Activated naive CD8-positive, alpha-beta T cell (primary cell): ENCODE results near the gene FLVCR1.

ENCODE experiments used
- H3K27ac Mint-ChIP-seq: one replicate; pipeline ENCODE4 v1.8.0; 2021; ENCODE audit warnings: mixed read lengths
- H3K27me3 Mint-ChIP-seq: one replicate; pipeline ENCODE4 v1.8.0; 2021; ENCODE audit warnings: mixed read lengths
- H3K36me3 Mint-ChIP-seq: one replicate; pipeline ENCODE4 v1.8.0; 2021; ENCODE audit warnings: mixed read lengths
- H3K4me1 Mint-ChIP-seq: one replicate; pipeline ENCODE4 v1.8.0; 2021; ENCODE audit warnings: low read depth, mixed read lengths
- H3K4me3 Mint-ChIP-seq: one replicate; pipeline ENCODE4 v1.8.0; 2021; ENCODE audit warnings: mild to moderate bottlenecking, mixed read lengths
- H3K9me3 Mint-ChIP-seq: one replicate; pipeline ENCODE4 v1.8.0; 2021; ENCODE audit warnings: low read depth, mixed read lengths

FLVCR1 gene

GRCh38 chr1:212943393-212943710 is 85.3 kb downstream of the FLVCR1 start:
- Mint-ChIP-seq H3K9me3 (peaks cover 11% of the 10 kb centered on the region), H3K4me3 (no peak overlapping the region), H3K4me1 (no peaks in the 10 kb centered on the region), H3K27me3 (peaks cover 1% of the 10 kb centered on the region), H3K27ac (no peak overlapping the region), H3K36me3 (peaks cover 5% of the 10 kb centered on the region)

GRCh38 chr1:212944229-212944901 is 86.3 kb downstream of the FLVCR1 start:
- H3K4me3 Mint-ChIP-seq, result no peak overlapping the region
- H3K27me3 Mint-ChIP-seq, result peaks cover 8% of the 10 kb centered on the region
- H3K9me3 Mint-ChIP-seq, result peaks cover 16% of the 10 kb centered on the region
- peaks cover 5% of the 10 kb centered on the region for H3K36me3 Mint-ChIP-seq
- H3K27ac Mint-ChIP-seq, result no peak overlapping the region
- H3K4me1 Mint-ChIP-seq, result no peaks in the 10 kb centered on the region

GRCh38 chr1:212945056-212945455 is 87.0 kb downstream of the FLVCR1 start:
- H3K9me3 Mint-ChIP-seq, result peaks cover 12% of the 10 kb centered on the region
- H3K4me3 Mint-ChIP-seq, result no peak overlapping the region
- peaks cover 2% of the 10 kb centered on the region for H3K4me1 Mint-ChIP-seq
- H3K27ac Mint-ChIP-seq, result no peak overlapping the region
- peaks cover 10% of the 10 kb centered on the region for H3K27me3 Mint-ChIP-seq
- H3K36me3 Mint-ChIP-seq, result peaks cover 3% of the 10 kb centered on the region

- Mint-ChIP-seq H3K4me1 (peaks cover 4% of the 10 kb centered on the region), H3K4me3 (no peak overlapping the region), H3K27ac (no peak overlapping the region), H3K9me3 (peaks cover 8% of the 10 kb centered on the region), H3K36me3 (no peaks in the 10 kb centered on the region), H3K27me3 (peaks cover 12% of the 10 kb centered on the region)
Observed at GRCh38 chr1:212945463-212946160, 87.5 kb downstream of the FLVCR1 start.

GRCh38 chr1:212946872-212947271 is 88.8 kb downstream of the FLVCR1 start:
- peaks cover 8% of the 10 kb centered on the region for H3K9me3 Mint-ChIP-seq
- peaks cover 13% of the 10 kb centered on the region for H3K27me3 Mint-ChIP-seq
- no peak overlapping the region for H3K27ac Mint-ChIP-seq
- no peaks in the 10 kb centered on the region for H3K36me3 Mint-ChIP-seq
- H3K4me3 Mint-ChIP-seq, result no peak overlapping the region
- H3K4me1 Mint-ChIP-seq, result peaks cover 4% of the 10 kb centered on the region
